Measurements from ENCODE around the gene HOXB3.

HOXB3 gene

DNA sequence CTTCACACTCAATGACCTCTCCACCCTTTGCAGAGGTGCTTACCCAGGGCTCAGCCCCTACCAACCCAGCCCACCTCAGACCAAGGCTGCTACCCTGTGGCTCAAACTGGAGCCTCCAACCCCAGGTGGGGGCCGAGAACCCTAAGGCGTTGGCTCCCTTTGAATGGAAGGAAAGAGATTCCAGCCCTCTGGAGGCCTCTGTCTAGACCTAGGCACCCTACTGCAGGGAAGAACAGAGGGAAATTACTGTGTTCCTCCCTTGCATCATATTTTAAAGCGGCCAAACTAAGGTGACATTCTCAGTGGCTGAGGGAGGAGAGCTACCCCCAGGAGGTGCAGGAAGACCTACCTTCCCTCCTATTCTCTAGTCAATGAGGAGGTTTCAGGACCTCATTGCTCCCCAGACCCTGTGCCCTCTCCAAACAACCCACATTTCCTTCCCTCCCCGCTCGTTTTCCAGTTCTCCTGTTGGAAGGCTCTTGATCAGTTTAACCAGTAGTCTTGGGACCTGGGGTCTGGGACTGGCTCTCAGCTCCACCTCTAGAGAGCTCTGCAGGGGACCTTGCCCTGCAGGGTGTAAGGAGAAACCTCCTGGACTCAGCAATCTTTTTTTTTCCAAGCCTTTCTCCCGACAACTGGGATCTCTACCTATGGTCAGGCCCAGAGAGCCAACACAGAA is 30.6 kb upstream of the HOXB3 start (continued):
- TF ChIP-seq, protein P1, sequence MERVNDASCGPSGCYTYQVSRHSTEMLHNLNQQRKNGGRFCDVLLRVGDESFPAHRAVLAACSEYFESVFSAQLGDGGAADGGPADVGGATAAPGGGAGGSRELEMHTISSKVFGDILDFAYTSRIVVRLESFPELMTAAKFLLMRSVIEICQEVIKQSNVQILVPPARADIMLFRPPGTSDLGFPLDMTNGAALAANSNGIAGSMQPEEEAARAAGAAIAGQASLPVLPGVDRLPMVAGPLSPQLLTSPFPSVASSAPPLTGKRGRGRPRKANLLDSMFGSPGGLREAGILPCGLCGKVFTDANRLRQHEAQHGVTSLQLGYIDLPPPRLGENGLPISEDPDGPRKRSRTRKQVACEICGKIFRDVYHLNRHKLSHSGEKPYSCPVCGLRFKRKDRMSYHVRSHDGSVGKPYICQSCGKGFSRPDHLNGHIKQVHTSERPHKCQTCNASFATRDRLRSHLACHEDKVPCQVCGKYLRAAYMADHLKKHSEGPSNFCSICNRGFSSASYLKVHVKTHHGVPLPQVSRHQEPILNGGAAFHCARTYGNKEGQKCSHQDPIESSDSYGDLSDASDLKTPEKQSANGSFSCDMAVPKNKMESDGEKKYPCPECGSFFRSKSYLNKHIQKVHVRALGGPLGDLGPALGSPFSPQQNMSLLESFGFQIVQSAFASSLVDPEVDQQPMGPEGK (CRISPR knock-in tag; IDR thresholded peaks at IDR 0.05; ENCODE audit: borderline replicate concordance): no peak
- TF ChIP-seq BACH2 (CRISPR knock-in tag; IDR thresholded peaks at IDR 0.05; ENCODE audit: borderline replicate concordance): no peak
- TF ChIP-seq, protein P2, sequence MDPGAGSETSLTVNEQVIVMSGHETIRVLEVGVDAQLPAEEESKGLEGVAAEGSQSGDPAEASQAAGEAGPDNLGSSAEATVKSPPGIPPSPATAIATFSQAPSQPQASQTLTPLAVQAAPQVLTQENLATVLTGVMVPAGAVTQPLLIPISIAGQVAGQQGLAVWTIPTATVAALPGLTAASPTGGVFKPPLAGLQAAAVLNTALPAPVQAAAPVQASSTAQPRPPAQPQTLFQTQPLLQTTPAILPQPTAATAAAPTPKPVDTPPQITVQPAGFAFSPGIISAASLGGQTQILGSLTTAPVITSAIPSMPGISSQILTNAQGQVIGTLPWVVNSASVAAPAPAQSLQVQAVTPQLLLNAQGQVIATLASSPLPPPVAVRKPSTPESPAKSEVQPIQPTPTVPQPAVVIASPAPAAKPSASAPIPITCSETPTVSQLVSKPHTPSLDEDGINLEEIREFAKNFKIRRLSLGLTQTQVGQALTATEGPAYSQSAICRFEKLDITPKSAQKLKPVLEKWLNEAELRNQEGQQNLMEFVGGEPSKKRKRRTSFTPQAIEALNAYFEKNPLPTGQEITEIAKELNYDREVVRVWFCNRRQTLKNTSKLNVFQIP (CRISPR knock-in tag; IDR thresholded peaks at IDR 0.05; ENCODE audit: borderline replicate concordance, low read depth): no peak
- TF ChIP-seq PPARA (CRISPR knock-in tag; IDR thresholded peaks at IDR 0.05; ENCODE audit: borderline replicate concordance): no peak
- no peak for TF ChIP-seq SNAI2 (CRISPR knock-in tag; IDR thresholded peaks at IDR 0.05)
- no peak for TF ChIP-seq ZNF565 (CRISPR knock-in tag; conservative IDR thresholded peaks at IDR 0.05; ENCODE audit: low read depth)

DNA sequence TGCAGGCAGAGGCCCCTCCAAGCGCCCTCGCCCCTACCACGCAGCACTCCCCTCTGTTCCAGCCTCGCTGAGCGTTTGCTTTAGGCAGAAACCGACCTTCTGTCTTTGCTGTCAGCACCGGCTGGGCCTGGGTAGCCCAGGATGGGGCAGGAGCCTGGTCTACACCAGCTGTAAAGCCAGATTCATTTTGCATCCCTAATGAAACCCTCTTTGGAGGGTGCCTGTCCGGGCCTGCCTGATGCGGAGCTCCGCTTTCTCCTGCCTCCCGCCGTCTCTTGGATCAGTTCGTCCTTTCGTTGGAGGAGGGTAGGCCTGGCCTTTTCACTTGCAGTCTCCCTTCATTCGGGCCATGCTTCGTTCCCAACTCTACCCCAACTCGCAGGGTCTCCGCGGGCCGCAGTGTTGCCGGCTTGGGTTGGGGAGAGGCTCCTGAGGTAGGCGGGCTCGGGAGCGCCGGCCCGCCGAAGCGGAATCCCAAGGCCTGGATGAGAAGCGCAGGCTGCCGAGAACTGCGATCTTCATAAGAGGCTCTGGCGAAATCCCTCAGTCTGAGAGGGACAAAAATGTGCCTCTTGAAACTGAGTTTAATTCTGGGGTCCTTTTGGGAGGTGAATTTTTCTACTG is 29.9 kb upstream of the HOXB3 start:
- no peak for TF ChIP-seq ARNTL (CRISPR knock-in tag; IDR thresholded peaks at IDR 0.05; ENCODE audit: borderline replicate concordance, low read depth)
- no peak for TF ChIP-seq TCF4 (CRISPR knock-in tag; IDR thresholded peaks at IDR 0.05; ENCODE audit: borderline replicate concordance)
- no peak for TF ChIP-seq TOX (CRISPR knock-in tag; IDR thresholded peaks at IDR 0.05; ENCODE audit: borderline replicate concordance)
- TF ChIP-seq ESRRG (CRISPR knock-in tag; IDR thresholded peaks at IDR 0.05): no peak
- no peak for TF ChIP-seq BACH2 (CRISPR knock-in tag; IDR thresholded peaks at IDR 0.05; ENCODE audit: borderline replicate concordance)
- no peak for TF ChIP-seq OSR1 (CRISPR knock-in tag; IDR thresholded peaks at IDR 0.05)
- no peak for TF ChIP-seq CSDC2 (CRISPR knock-in tag; IDR thresholded peaks at IDR 0.05)
- TF ChIP-seq, protein P3, sequence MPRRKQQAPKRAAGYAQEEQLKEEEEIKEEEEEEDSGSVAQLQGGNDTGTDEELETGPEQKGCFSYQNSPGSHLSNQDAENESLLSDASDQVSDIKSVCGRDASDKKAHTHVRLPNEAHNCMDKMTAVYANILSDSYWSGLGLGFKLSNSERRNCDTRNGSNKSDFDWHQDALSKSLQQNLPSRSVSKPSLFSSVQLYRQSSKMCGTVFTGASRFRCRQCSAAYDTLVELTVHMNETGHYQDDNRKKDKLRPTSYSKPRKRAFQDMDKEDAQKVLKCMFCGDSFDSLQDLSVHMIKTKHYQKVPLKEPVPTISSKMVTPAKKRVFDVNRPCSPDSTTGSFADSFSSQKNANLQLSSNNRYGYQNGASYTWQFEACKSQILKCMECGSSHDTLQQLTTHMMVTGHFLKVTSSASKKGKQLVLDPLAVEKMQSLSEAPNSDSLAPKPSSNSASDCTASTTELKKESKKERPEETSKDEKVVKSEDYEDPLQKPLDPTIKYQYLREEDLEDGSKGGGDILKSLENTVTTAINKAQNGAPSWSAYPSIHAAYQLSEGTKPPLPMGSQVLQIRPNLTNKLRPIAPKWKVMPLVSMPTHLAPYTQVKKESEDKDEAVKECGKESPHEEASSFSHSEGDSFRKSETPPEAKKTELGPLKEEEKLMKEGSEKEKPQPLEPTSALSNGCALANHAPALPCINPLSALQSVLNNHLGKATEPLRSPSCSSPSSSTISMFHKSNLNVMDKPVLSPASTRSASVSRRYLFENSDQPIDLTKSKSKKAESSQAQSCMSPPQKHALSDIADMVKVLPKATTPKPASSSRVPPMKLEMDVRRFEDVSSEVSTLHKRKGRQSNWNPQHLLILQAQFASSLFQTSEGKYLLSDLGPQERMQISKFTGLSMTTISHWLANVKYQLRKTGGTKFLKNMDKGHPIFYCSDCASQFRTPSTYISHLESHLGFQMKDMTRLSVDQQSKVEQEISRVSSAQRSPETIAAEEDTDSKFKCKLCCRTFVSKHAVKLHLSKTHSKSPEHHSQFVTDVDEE (CRISPR knock-in tag; IDR thresholded peaks at IDR 0.05): no peak
- TF ChIP-seq, protein P2 (CRISPR knock-in tag; IDR thresholded peaks at IDR 0.05; ENCODE audit: borderline replicate concordance, low read depth): no peak
- TF ChIP-seq ZNF70 (CRISPR knock-in tag; IDR thresholded peaks at IDR 0.05): no peak
- TF ChIP-seq ISL1 (CRISPR knock-in tag; IDR thresholded peaks at IDR 0.05): no peak
- TF ChIP-seq, protein P1 (CRISPR knock-in tag; IDR thresholded peaks at IDR 0.05; ENCODE audit: borderline replicate concordance): no peak
- no peak for TF ChIP-seq ZC3H10 (CRISPR knock-in tag; IDR thresholded peaks at IDR 0.05)
- TF ChIP-seq ZNF8 (CRISPR knock-in tag; IDR thresholded peaks at IDR 0.05): no peak
- no peak for TF ChIP-seq ZFP30 (CRISPR knock-in tag; IDR thresholded peaks at IDR 0.05)
- TF ChIP-seq GLIS3 (CRISPR knock-in tag; IDR thresholded peaks at IDR 0.05): no peak
- peak; percentile 7; the same call in 1 of the 3 replicates for ATAC-seq

Measured in SK-N-SH treated with all-trans-retinoic acid at 6 μM for 48 hours (cell line).